Measurements from ENCODE around the gene FGD2.
"Not testable (repeated sequence)": the region's sequence is repeated elsewhere in the genome, so short reads cannot be mapped to it uniquely, and the experiment has no call there.

The FGD2 gene

DNA sequence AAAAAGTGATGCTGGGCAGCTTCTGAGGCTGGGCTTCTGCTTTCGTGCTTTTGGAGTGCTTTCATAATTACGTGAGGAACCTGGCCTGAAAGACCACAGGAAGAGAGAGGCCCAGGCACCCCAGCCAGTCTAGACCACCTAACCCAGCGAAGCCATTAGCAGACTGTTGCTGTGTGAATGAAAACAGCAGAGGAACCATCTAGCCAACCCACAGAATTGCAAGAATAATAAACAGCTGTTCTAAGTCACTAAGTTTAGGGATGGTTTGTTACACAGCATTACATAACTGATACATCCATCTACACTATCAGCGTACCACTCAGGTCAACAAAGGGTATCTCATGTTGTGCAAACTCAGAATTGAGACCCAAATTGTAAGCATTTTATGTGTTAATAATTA lies 34.5 kb downstream of the FGD2 start:
- DNase-seq (ENCODE audit: low read depth in 2 of 2): no peak

DNA sequence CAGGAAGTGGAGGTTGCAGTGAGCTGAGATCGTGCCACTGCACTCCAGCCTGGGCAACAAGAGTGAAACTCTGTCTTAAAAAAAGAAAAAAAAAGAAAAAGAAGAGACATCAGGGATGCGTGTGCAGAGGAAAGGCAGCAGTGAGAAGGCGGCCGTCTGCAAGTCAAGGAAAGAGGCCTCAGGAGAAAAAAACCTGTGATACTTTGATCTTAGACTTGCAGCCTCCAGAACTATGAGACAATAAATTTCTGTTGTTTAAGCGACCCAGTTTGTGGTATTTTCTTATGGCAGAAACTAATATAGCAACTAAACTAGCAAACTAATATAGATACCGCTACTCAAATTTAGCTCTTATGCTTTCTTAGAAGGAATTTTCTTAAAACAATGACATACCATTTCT lies 36.1 kb downstream of the FGD2 start:
- no peak for DNase-seq (ENCODE audit: low read depth in 2 of 2)

DNA sequence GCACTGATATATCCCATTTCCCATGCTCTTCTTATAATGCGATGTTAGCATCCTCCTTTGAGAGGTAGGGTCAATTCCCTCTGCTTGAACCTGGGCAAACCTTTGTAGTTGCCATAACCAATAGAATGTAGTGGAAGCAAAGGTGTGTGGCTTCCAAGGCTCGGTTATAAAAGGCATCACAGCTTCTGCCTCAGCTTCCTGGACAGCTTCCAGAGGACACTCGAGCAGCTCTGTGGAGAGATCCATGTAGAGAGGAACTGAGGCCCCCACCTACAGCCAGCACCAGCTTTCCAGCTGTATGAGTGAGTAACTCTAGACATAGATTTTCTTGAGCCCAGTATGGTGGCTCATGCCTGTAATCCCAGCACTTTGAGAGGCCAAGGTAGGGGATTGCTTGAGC lies 36.7 kb downstream of the FGD2 start:
- no peak for DNase-seq (ENCODE audit: low read depth in 2 of 2)

DNA sequence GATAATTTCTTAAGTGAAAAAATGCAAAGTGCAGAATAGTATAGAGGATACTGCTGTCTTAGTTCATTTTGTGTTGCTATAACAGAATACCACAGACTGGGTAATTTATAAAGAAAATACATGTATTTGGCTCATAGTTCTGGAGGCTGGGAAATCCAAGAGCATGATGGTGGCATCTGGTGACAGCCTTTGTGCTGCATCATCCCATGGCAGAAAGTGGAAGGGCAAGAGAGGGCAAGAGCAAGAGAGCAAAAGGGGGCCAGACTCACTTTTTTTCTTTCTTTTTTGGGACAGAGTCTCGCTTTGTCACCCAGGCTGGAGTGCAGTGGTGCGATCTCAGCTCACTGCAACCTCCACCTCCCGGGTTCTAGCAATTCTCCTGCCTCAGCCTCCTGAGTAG lies 37.6 kb downstream of the FGD2 start:
- not testable (repeated sequence) for DNase-seq (ENCODE audit: low read depth in 2 of 2)

DNA sequence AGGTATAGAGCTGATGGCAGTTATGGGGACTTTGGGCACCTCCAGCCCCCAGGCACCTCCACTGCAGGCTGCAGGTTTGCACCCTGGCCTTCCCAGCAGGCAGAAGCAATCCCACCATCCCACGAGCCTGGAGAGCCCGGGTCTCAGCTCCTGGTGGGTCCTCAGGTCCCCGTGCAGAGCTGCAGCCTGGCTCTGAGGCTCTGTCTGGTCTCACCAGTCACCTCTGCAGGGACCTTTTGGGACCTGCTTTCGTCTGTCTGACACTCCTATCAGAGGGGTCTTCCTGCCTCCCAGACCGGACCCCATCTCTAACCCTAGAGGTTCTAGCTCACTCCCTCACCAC lies 41.9 kb downstream of the FGD2 start:
- no peak for DNase-seq (ENCODE audit: low read depth in 2 of 2)

DNA sequence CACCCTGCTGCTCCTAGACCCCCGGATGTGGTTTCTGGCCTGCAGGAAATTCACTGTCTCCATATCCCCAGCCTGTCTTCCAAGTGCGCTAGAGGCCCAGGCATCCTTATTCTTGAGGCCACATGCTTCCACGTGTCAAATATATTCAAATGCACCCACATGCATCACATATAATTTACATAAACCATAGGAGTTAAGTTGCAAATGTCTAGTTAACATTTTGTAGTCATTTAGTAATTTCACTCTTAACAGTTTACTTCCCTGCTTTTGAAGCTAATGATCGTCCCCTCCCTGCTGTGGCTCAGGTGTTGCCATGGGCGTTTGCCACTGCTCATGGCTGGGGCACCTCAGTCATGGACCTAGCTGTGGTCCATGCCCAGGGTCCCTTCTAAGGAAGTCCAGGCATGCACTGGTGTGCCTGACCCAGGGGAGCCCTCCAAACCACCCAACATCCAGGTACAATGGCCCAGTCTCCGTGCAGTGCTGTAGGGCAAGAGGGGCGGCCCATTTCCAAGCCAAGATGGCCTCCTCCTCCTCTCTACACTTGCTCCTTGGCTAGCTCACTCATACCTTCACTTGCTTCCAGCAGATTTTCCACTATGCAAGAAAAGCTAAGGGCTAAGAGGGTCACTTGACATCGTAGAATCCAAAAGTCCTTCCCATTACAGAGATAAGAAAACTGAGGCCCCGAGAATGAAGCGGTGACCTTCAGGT lies 42.4 kb downstream of the FGD2 start:
- no peak for DNase-seq (ENCODE audit: low read depth in 2 of 2)

DNA sequence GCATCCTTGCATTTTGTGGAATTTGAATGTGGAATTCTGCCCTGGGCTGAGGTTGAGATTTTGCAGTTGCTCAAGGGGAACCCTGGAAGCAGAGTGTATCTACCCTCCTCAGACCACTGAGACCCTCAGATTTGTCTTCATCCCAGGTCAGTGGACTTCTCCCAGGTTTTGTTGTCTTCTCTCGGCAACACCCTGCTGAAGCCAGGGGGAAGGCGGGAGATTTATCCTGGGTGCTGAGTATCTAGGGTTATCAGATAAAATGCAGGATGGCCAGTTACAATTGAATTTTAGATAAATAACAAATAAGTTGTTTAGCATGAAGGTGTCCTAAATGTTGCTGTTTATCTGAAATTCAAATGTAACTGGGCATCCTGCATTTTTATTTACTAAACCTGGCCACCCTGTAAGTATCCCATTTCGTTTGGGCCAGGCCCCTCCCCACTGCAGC lies 43.0 kb downstream of the FGD2 start:
- no peak for DNase-seq (ENCODE audit: low read depth in 2 of 2)

DNA sequence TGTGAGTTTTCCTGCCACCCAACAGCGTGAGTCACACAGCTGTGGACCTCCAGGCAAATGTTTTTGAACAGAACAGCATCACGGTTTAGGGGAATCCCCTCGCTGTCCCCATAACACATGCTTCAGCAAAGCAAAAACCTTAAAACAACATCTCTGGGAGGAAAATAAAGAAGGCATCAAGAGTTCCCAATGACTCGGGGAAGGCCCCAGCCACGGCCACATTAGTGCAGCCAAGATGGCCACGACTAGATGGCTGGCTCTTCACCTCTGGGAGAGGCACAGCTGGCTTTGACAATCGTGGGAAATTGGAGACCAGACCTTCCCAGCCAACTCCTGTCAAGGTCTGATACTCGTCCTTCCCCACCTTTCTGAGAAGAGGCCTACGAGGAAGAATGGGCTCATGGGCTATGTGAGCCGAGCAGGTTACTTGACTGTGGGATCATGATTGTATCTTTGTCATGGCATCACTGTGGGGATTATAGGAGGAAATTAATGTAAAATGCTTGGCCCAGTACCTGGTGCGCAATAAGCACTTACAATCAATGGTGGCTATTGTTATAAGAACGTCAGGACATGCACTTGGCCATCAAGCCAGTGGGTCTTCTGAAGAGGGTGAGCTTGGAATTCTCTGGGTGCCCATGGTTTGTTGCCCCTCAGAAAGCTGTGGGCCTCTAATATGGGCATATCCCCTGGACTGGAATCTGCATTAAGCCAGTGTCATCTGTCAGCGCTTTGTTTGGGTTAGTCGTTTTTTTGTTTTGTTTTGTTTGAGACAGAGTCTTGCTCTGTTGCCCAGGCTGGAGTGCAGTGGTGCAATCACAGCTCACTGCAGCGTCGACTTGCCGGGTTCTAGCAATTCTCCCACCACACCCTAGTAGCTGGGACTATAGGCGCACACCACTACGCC lies 43.6 kb downstream of the FGD2 start:
- DNase-seq (ENCODE audit: low read depth in 2 of 2): peak; percentile 57 to 67

DNA sequence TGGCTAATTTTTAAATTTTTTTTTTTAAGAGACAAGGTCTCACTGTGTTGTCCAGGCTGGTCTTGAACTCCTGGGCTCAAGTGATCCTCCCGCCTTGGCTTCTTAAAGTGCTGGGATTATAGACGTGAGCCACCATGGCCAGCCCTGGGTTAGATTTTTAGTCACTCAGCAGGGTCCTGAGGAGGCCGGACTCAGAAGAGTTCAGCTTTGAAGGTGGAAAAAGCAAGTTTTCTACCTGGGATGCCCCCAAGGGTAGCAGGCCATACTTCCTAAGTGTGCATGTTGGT lies 44.2 kb downstream of the FGD2 start:
- no peak for DNase-seq (ENCODE audit: low read depth in 2 of 2)

DNA sequence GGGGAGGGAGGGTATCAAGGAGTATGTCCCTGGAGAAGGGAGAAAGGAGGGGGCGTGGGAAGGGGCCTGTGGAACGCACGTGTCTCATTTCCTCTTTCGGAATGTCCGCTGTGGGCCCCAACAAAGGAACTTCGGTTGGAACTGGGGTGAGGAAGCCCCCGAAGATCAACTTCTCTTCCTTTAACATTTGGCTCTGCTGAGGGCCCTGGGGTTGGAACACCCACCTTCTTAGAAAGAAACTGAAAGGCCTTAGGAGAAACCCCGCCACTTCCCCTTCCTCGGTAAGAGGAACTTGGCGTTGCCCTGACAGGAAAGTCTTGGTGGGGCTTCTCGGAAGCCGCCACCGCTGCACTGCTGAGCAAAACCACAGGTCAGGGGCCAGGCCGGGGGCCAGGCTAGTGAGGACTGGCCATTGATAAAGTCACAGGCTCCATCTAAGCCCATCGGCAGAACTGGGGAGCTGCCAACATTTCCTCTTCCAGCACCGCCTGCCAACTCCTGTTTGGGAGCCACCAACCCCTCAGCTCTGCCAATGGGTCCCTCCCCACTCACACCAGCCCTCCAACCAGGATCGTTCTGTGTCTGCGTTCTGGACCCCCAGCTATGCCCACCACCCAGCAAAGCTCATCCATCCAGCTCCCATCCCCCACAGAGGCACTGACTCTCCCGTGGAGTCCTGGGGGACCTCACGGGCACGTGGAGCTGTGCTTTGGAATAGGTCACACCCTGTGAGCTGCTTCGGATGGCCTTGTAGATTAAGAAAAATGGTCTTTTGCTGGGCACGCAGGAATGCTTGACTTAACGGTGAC lies 44.8 kb downstream of the FGD2 start:
- peak in 1 of 2 experiments; percentile 57 for DNase-seq (ENCODE audit: low read depth in 2 of 2)

DNA sequence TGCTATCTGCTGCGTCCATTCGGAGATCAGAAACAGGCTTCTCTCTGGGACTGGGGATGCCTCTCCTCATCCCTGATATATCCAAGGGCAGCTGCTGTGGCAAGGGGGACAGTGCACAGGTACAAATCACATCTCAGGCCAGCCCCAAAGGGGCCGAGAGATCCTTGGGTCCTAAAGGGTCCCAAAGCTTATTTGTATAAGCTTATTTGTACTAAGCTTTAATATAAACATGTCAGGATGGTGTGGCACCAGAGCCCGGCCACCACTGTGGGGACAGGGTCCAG lies 45.3 kb downstream of the FGD2 start:
- DNase-seq (ENCODE audit: low read depth in 2 of 2): no peak

DNA sequence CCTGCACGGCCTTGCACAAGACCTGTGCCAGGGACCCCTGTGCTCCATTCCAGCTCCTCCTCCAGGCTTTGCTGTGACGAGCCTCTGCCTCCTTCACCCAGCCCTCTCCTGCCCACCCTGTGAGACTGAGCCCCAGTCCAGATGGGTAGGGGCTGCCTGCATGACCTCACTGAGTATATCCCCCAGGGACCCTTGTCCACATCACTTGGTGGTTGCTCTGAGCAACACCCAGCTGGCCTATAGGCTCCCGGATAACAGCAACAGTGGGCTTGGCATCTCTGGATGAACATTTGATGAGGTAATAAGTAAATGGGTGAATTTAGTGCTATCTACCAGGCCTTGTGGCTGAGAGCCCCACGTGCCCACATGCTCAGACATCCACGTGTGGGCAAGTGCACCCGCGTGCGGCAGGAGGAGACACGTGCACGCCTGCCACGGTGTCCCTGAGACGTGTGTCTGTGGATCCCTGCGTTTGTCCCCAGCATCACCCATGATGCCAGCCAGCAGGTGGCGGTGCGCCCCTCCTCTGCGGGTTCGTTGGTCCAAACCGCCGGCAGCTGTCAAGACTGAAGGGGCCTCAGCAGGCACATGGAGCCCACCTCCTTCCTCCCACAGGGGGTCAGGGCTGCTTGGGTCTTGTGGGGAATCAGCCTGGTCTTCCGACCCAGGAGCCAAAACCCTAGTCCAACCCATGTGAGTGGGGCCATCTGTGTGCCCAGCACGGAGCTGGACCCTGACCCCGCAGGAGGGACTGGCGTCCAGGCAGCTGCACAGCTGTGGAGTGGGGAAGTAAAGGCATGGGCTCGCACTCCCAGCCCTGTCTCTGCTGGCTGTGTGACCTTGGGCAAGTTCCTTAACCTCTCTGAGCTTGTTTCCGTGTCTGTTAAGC lies 45.9 kb downstream of the FGD2 start:
- peak; percentile 70 to 87 for DNase-seq (ENCODE audit: low read depth in 2 of 2)

DNA sequence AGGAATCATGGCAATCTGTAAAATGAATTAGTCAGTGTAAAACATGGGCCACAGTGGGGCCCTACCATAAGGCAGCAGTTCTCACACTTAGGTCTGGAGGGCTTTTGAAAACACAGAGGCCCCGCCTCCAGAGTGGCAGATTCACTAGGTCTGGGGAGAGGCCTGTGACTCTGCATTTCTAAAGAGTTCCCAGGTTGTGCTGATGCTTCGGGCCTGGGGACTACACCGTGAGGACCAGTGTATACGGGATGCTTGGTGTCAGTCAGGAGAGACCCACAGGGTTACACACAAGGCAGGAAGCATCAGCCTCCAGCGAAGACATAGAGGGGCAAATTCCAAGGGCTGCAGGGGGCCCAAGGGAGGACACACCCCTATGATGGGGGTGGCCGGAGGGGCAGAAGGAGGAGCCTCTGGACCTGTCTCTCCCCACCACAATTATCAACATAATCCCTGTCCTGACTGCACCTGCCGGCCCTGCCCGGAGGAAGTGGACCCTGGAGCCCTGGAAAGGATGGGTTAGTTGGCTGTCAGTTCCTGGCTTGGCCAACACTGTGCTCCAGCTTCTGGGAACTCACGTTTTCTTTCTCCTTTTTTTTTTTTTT lies 46.7 kb downstream of the FGD2 start:
- no peak for DNase-seq (ENCODE audit: low read depth in 2 of 2)

DNA sequence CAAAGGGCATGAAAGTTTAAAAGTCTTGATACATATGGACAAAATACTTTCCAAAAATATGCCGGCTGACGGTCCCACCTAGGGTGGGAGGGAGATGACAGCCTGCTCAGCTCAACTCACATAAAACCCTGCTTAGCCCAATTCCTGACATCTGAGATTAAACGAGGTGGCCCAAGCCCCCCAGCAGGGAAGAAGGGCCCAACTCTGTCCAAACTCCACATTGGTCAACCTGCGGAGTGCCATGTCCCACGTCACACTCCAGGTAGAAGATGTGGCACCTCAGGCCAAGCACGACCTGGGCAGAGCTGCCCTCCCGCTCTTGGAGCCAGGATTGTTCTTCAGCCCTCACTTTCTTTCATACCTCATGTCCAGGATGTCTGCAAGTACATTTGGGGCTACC lies 48.2 kb downstream of the FGD2 start:
- DNase-seq (ENCODE audit: low read depth in 2 of 2): no peak

DNA sequence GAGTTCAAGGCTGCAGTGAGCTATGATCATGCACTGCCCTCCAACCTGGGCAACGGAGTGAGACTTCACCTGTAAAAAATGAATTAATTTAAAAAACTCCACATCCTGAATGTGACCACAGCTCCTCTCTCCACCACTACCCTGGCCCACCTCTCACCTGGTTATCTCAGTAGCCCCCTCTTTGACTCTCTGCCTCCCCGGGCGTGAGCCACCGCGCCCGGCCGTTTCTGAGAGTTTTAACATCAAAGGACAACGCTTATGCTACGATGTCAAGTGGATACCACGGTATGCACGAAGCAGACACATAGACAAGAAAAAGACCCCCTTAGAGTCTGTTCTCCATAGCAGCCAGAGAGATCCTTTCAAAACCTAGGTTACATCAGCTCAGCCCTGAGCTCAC lies 48.7 kb downstream of the FGD2 start:
- DNase-seq (ENCODE audit: low read depth in 2 of 2): no peak

DNA sequence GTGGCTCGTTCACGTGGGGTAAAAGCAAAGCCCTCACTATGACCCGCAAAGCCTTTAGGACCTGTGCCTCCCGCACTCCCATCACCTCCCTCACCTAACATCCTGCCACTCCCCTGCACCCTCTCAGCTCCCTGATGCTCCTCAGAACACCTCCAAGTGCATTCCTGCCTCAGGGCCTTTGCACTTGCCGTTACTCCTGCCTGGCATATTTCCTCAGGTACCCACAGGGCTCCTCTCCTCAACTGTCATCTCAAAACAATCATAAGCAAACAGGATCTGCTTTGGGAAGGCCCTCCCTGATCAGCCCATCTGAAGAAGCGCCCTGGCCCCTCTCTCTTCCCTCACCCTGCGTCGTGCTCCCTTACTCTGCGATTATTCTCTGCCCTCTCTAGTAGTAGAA lies 49.1 kb downstream of the FGD2 start:
- DNase-seq (ENCODE audit: low read depth in 2 of 2): no peak

DNA sequence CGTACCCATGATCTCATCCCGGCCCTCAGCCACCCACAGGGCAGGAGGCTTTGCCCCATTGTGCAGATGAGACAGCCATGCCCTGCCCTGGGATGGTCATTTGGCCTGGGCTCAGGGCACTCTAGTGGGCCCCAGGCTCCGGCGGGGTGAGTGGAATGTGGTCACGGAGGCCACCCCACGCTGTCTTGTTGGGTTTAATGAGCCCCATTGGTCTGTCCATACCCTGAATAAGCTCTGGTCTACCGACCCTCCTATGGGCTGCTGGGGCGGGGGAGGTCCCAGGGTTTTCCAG lies 50.6 kb downstream of the FGD2 start:
- DNase-seq (ENCODE audit: low read depth in 2 of 2): no peak

DNA sequence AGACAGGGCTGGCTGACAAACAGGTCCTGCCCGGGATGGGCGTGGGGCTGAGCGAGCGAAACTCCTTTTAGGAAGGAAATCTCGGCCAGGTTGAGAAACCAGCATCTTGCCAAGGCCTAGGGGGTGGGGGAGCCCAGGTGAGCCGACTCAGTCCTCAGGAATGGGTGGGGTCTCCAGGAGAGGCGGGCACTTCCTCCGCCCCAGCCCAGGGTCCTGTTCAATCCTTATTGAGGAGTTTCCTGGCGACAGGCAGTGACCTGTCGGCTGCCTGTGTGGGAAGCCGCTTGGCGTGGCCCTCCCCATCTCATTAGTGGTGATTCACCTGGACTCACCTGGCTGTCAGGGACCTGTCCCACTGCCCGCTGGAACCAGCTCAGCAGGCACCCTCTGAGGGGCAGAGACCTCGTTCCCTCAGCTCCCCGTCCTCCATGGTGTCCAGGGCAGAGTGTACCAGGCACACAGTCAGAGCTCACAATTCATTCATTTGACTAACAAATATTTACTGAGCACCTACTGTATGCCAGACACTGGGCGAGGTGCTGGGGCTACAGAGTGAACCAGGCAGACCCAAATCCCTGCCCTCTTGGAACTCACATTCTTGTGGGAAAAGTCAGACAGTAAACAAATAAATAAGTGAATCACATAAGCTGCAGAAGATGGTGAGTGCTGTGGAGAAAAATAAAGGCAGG lies 51.1 kb downstream of the FGD2 start:
- DNase-seq (ENCODE audit: low read depth in 2 of 2): no peak

DNA sequence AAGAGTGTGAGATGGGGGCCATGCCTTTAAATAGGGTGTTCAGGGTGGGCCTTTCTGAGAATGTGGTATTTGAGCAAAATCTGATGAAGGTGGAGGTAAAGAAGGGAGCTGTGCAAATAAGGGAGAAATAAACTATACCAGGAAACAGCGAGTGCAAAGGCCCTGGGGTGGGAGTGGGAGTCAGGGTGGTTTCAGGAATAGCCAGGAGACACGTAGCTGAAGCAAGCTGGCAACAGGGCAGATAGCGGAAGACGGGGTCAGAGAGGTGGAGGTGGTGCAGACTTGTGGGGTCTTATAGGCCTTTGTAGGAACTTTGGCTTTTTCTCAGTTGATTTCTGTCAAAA lies 51.6 kb downstream of the FGD2 start:
- DNase-seq (ENCODE audit: low read depth in 2 of 2): no peak

DNA sequence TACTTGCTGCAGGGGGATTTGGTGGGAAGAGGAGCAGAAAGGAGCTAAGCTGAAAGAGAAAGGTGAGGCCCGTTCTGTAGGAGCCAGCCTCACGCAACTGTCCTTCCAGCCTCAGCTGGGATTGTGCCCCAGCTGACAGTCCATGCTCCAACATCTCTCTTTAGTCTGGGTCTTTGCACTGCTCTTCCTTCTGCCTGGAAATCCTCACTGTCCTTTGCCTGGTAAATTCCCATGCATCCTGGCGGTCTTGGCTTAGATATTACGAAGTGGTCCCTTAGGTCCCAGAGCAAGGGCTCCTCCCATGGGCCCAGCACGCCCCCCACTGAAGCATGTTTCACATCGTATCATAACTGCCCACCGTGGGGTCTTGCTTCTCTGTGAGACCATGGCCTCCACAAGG lies 52.2 kb downstream of the FGD2 start:
- no peak for DNase-seq (ENCODE audit: low read depth in 2 of 2)

DNA sequence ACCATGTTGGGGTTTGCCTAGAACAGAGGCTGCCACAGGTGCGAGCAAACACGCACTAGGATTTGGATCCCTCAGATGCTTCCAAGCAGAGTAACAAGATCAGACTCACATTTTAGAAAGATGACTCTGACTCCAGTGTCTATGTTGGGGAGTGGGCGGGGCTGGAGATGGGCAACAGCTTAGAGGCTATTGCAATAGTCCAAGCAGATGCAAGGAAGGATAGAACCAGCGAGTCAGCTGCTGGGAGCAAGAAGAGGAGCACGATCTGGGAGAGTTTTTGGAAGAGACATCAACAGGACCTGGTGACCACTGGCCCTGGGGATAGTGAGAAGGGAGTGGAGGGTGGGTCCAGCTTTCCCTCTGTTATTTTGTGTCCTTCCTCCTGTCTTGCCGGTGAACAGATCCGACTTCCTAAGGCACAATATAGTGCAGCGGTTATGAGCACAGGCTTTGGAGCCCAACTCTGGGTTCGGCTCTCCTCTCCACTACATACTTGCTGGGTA lies 52.7 kb downstream of the FGD2 start:
- no peak for DNase-seq (ENCODE audit: low read depth in 2 of 2)

Data from stimulated activated CD4-positive, alpha-beta T cell treated with anti-CD3 and anti-CD28 coated beads, Interleukin-12 subunit alpha, Interleukin-12 subunit beta, amount 100 ng/mL, for 24 hours (primary cell).